Ascending aorta (tissue), 2 donors: Measurements from ENCODE around the gene CENPS. TPM values are rescaled to one million over a fixed set of nuclear protein-coding genes. Genes with fewer than 3 reads are reported as not detected.
"Not testable (repeated sequence)": the region's sequence is repeated elsewhere in the genome, so short reads cannot be mapped to it uniquely, and the experiment has no call there.

Experiments
- DNase-seq, 2 donors: peaks; one replicate each; pipeline ENCODE4 v3.0.0-alpha.2; 2019; ENCODE audit warnings: low spot score in 2 of 2
- H3K27ac ChIP-seq, 2 donors: fragments of 200-600 bp; sonication (generic); one replicate each; pipeline ENCODE4 v1.5.1; 2016 to 2017; ENCODE audit warnings: mild to moderate bottlenecking in 1 of 2
- H3K27me3 ChIP-seq: fragments of 200-600 bp; sonication (generic); one replicate; pipeline ENCODE4 v1.5.1; 2017
- H3K36me3 ChIP-seq, 2 donors: fragments of 200-600 bp; sonication (generic); one replicate each; pipeline ENCODE4 v1.5.1; 2016
- H3K4me1 ChIP-seq, 2 donors: fragments of 200-600 bp; sonication (generic); one replicate each; pipeline ENCODE4 v1.5.1; 2016 to 2017; ENCODE audit warnings: mild to moderate bottlenecking in 1 of 2
- H3K4me3 ChIP-seq, 2 donors: fragments of 200-600 bp; sonication (generic); one replicate each; pipeline ENCODE4 v1.5.1; 2016 to 2017; ENCODE audit warnings: mild to moderate bottlenecking in 1 of 2
- H3K9me3 ChIP-seq, 2 donors: fragments of 200-600 bp; sonication (generic); one replicate each; pipeline ENCODE4 v1.5.1; 2016
- CTCF ChIP-seq, 3 experiments: fragments of 200-600 bp in 2 of 3; fragments of 450-650 bp in 1 of 3; sonication (generic) in 2 of 3; IDR thresholded peaks; one replicate each; pipeline ENCODE4 v1.5.1; 2016 to 2019; ENCODE audit warnings: antibody characterized with exemption in 3 of 3, mild to moderate bottlenecking in 1 of 3, moderate library complexity in 1 of 3
- intact Hi-C: fragments of 100-400 bp; cut with DNase I; formaldehyde crosslinking; loops from one replicate; pipeline ENCODE4 v1.15.1; 2023
- total RNA-seq: library from RNA; depleted of rRNA; stranded (reverse); fragments of >200 nt; gene quantifications from one replicate; pipeline ENCODE4 v1.1.0, GENCODE V29; 2016

CENPS gene
- total RNA-seq, 1 donor from 2014 or later, result not detected

DNA sequence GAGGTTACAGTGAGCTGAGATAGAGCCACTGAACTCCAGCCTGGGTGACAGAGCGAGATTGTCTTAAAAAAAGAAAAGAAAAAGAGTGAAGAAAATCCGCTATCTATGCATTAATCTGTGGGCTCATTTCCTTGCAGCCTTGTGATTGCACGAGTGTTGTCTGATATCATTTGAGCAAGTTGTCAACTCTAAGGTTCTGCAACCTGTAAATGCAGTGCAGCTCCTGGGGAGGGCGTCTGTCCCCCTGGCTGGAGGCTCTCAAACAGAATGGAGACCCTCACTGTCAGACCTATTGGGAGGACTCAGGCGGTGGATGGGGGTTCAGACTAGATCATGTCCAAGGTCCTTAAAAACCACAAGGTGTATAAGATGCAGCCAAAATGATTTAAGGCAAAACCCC is 25.8 kb downstream of the CENPS start:
- Histone ChIP-seq H3K4me3 (no peak overlapping the region), H3K4me1 (peaks cover 5% of the 10 kb centered on the region in 2 donors), H3K9me3 (no peaks in the 10 kb centered on the region), H3K36me3 (peaks cover 2 to 10% of the 10 kb centered on the region in 2 donors), H3K27ac (no peak overlapping the region), H3K27me3 (no peaks in the 10 kb centered on the region)
- TF ChIP-seq CTCF (IDR thresholded peaks at IDR 0.05), result no peak
- no peak for DNase-seq
- intact Hi-C loops, result no loop called here

GRCh38 chr1:10456661-10457060 is 26.4 kb downstream of the CENPS start:
- no peak for DNase-seq
- Histone ChIP-seq H3K4me1 (no peaks in the 10 kb centered on the region), H3K4me3 (no peak overlapping the region), H3K36me3 (peaks cover 8 to 16% of the 10 kb centered on the region in 2 donors), H3K27ac (no peak overlapping the region), H3K27me3 (no peaks in the 10 kb centered on the region), H3K9me3 (no peaks in the 10 kb centered on the region)
- TF ChIP-seq CTCF (IDR thresholded peaks at IDR 0.05), result no peak
- intact Hi-C loops, result no loop called here

GRCh38 chr1:10457462-10457861 is 27.2 kb downstream of the CENPS start:
- H3K27me3 ChIP-seq, H3K4me3 ChIP-seq, H3K9me3 ChIP-seq, H3K4me1 ChIP-seq, DNase-seq, intact Hi-C loops, H3K27ac ChIP-seq: not testable (repeated sequence)
- H3K36me3 ChIP-seq, result peaks cover 16 to 24% of the 10 kb centered on the region in 2 donors

- Histone ChIP-seq H3K27me3 (no peaks in the 10 kb centered on the region), H3K27ac (no peak overlapping the region), H3K4me3 (no peak overlapping the region), H3K4me1 (no peaks in the 10 kb centered on the region), H3K9me3 (no peaks in the 10 kb centered on the region), H3K36me3 (peaks cover 20 to 28% of the 10 kb centered on the region in 2 donors)
- DNase-seq, result no peak
- intact Hi-C loops, result no loop called here
- TF ChIP-seq CTCF (IDR thresholded peaks at IDR 0.05), result no peak
Observed at GRCh38 chr1:10457875-10458274, 27.6 kb downstream of the CENPS start.

- H3K9me3 ChIP-seq, result no peaks in the 10 kb centered on the region
- DNase-seq, result no peak
- no peaks in the 10 kb centered on the region for H3K4me1 ChIP-seq
- no peak overlapping the region for H3K27ac ChIP-seq
- peaks cover 31 to 40% of the 10 kb centered on the region in 2 donors for H3K36me3 ChIP-seq
- TF ChIP-seq CTCF (IDR thresholded peaks at IDR 0.05), result no peak
- H3K27me3 ChIP-seq, result no peaks in the 10 kb centered on the region
- intact Hi-C loops, result no loop called here
- no peak overlapping the region for H3K4me3 ChIP-seq
Observed at GRCh38 chr1:10459184-10459583, 29.0 kb downstream of the CENPS start.

- Histone ChIP-seq H3K36me3 (peaks cover 38 to 68% of the 10 kb centered on the region in 2 donors), H3K27ac (no peak overlapping the region), H3K9me3 (no peaks in the 10 kb centered on the region), H3K4me3 (no peak overlapping the region), H3K27me3 (no peaks in the 10 kb centered on the region), H3K4me1 (peaks cover 4 to 8% of the 10 kb centered on the region in 2 donors)
- intact Hi-C loops, result no loop called here
- no peak for DNase-seq
- no peak for TF ChIP-seq CTCF (IDR thresholded peaks at IDR 0.05)
Observed at GRCh38 chr1:10467078-10467477, 36.8 kb downstream of the CENPS start.
